WTC11 (cell line): ENCODE results near the gene KEAP1. TPM values are rescaled to one million over a fixed set of nuclear protein-coding genes. Genes with fewer than 3 reads are reported as not detected.
"Not testable (repeated sequence)": the region's sequence is repeated elsewhere in the genome, so short reads cannot be mapped to it uniquely, and the experiment has no call there.

Source experiments
- ATAC-seq: fragments of 200-7000 bp; cut with Tn5 transposase; 2 replicates; pipeline ENCODE4 v1.10.0; 2021; ENCODE audit warnings: mild to moderate bottlenecking, moderate library complexity
- CTCF ChIA-PET: fragments of 300-600 bp; sonication (Branson Sonifier 250); formaldehyde crosslinking; loops from one replicate; lab custom pipeline; 2021; ENCODE audit warnings: antibody characterized with exemption; lab: Charles Lee
- POLR2A ChIA-PET: fragments of 350-600 bp; sonication (Branson Sonifier 250); formaldehyde crosslinking; loops from one replicate; lab custom pipeline; 2021; ENCODE audit warnings: antibody characterized with exemption; lab: Charles Lee
- DNase-seq: peaks from one replicate; pipeline ENCODE4 v3.0.0; 2021; ENCODE audit warnings: low spot score
- H3K27ac Mint-ChIP-seq: 2 replicates; pipeline ENCODE4 v1.8.0; 2021; ENCODE audit warnings: mixed read lengths
- H3K27me3 Mint-ChIP-seq: 2 replicates; pipeline ENCODE4 v1.8.0; 2021; ENCODE audit warnings: low read depth, mild to moderate bottlenecking, moderate library complexity, mixed read lengths
- H3K36me3 Mint-ChIP-seq: 2 replicates; pipeline ENCODE4 v1.8.0; 2021; ENCODE audit warnings: mixed read lengths
- H3K4me1 Mint-ChIP-seq: 2 replicates; pipeline ENCODE4 v1.8.0; 2022; ENCODE audit warnings: mixed read lengths
- H3K4me3 Mint-ChIP-seq: 2 replicates; pipeline ENCODE4 v1.8.0; 2021; ENCODE audit warnings: mild to moderate bottlenecking, moderate library complexity, mixed read lengths
- H3K9me3 Mint-ChIP-seq: 2 replicates; pipeline ENCODE4 v1.8.0; 2021; ENCODE audit warnings: mixed read lengths
- AR ChIP-seq: fragments of 250-450 bp; sonication (Bioruptor Pico); IDR thresholded peaks from 2 replicates; pipeline ENCODE4 v1.9.0; 2021; ENCODE audit warnings: mild to moderate bottlenecking
- ATF2 ChIP-seq: sonication (generic); formaldehyde crosslinking; IDR thresholded peaks from 2 replicates; pipeline ENCODE4 v1.8.1; 2022; ENCODE audit warnings: low read depth, missing genetic modification reagents, borderline replicate concordance
- CBFB ChIP-seq: sonication (generic); formaldehyde crosslinking; IDR thresholded peaks from 2 replicates; pipeline ENCODE4 v1.8.1; 2022; ENCODE audit warnings: mild to moderate bottlenecking, low read depth, missing genetic modification reagents
- CTCF ChIP-seq: fragments of 200-600 bp; IDR thresholded peaks from 2 replicates; pipeline ENCODE4 v1.8.0; 2022; ENCODE audit warnings: antibody characterized with exemption
- E2F5 ChIP-seq: sonication (generic); formaldehyde crosslinking; IDR thresholded peaks from 2 replicates; pipeline ENCODE4 v1.8.1; 2022; ENCODE audit warnings: mild to moderate bottlenecking, moderate library complexity, missing genetic modification reagents
- FOXJ3 ChIP-seq: sonication (generic); formaldehyde crosslinking; IDR thresholded peaks from 2 replicates; pipeline ENCODE4 v1.9.0; 2021; ENCODE audit warnings: missing genetic modification reagents, mild to moderate bottlenecking, borderline replicate concordance
- MYBL2 ChIP-seq: sonication (generic); formaldehyde crosslinking; IDR thresholded peaks from 2 replicates; pipeline ENCODE4 v1.8.1; 2023; ENCODE audit warnings: mild to moderate bottlenecking, moderate library complexity, missing genetic modification reagents
- NFE2L1 ChIP-seq: sonication (generic); formaldehyde crosslinking; IDR thresholded peaks from 2 replicates; pipeline ENCODE4 v1.8.1; 2023; ENCODE audit warnings: missing genetic modification reagents
- NR1H2 ChIP-seq: sonication (generic); formaldehyde crosslinking; IDR thresholded peaks from 2 replicates; pipeline ENCODE4 v1.9.0; 2021; ENCODE audit warnings: mild to moderate bottlenecking, moderate library complexity, missing genetic modification reagents
- OVOL2 ChIP-seq: fragments of 250-450 bp; sonication (Bioruptor Pico); IDR thresholded peaks from 2 replicates; pipeline ENCODE4 v1.9.0; 2021; ENCODE audit warnings: mild to moderate bottlenecking, borderline replicate concordance
- PREB ChIP-seq: sonication (generic); formaldehyde crosslinking; IDR thresholded peaks from 2 replicates; pipeline ENCODE4 v1.8.1; 2022; ENCODE audit warnings: mild to moderate bottlenecking, missing genetic modification reagents, moderate library complexity, borderline replicate concordance
- SP1 ChIP-seq: sonication (generic); formaldehyde crosslinking; conservative IDR thresholded peaks from 2 replicates; pipeline ENCODE4 v1.8.1; 2022; ENCODE audit warnings: missing genetic modification reagents
- USF1 ChIP-seq: sonication (generic); formaldehyde crosslinking; IDR thresholded peaks from 2 replicates; pipeline ENCODE4 v1.8.0; 2022; ENCODE audit warnings: mild to moderate bottlenecking, missing genetic modification reagents
- ZNF138 ChIP-seq: sonication (generic); formaldehyde crosslinking; conservative IDR thresholded peaks from 2 replicates; pipeline ENCODE4 v1.8.1; 2022; ENCODE audit warnings: mild to moderate bottlenecking, moderate library complexity, missing genetic modification reagents
- ZNF263 ChIP-seq: sonication (generic); formaldehyde crosslinking; IDR thresholded peaks from 2 replicates; pipeline ENCODE4 v1.8.1; 2022; ENCODE audit warnings: low read depth, mild to moderate bottlenecking, moderate library complexity, missing genetic modification reagents
- ZNF425 ChIP-seq: fragments of 250-450 bp; sonication (Bioruptor Pico); conservative IDR thresholded peaks from 2 replicates; pipeline ENCODE4 v1.9.0; 2021; ENCODE audit warnings: mild to moderate bottlenecking
- ZNF671 ChIP-seq: fragments of 250-450 bp; sonication (Bioruptor Pico); IDR thresholded peaks from 2 replicates; pipeline ENCODE4 v1.8.0; 2021; ENCODE audit warnings: mild to moderate bottlenecking
- total RNA-seq: library from RNA; stranded (reverse); gene quantifications from 3 replicates; pipeline ENCODE4 v1.2.3, GENCODE V29; 2021

The KEAP1 gene
- total RNA-seq, 1 experiment from 2014 or later = 68.7 TPM

- H3K36me3 Mint-ChIP-seq, H3K4me1 Mint-ChIP-seq, H3K27ac Mint-ChIP-seq, DNase-seq, H3K9me3 Mint-ChIP-seq, POLR2A ChIA-PET, H3K4me3 Mint-ChIP-seq, ATAC-seq, H3K27me3 Mint-ChIP-seq: not testable (repeated sequence)
- CTCF ChIA-PET = interaction anchor here (0.7 to 1.1 kb wide), 2 partner anchors 15 to 37 kb away, joined by 3 read pairs; no protein-coding TSS in a partner anchor
These were observed 23.7 kb upstream of the KEAP1 start for GRCh38 chr19:10526887-10527286.

- DNase-seq = no peak
- Mint-ChIP-seq H3K27me3 (no peaks in the 10 kb centered on the region; the same call in 1 of the 2 replicates), H3K4me1 (no peaks in the 10 kb centered on the region), H3K27ac (no peak overlapping the region)
- TF ChIP-seq CBFB (CRISPR knock-in tag) (no peak), ZNF425 (CRISPR knock-in tag) (no peak), PREB (CRISPR knock-in tag) (no peak), CTCF (no peak), USF1 (CRISPR knock-in tag) (no peak), FOXJ3 (CRISPR knock-in tag) (no peak), ZNF138 (CRISPR knock-in tag) (no peak), NFE2L1 (CRISPR knock-in tag) (no peak), ZNF263 (CRISPR knock-in tag) (no peak), E2F5 (CRISPR knock-in tag) (no peak), MYBL2 (CRISPR knock-in tag) (no peak)
- TF ChIP-seq, all 79 proteins: peak for 0
- no peaks in the 10 kb centered on the region for H3K36me3 Mint-ChIP-seq
- no peak overlapping the region for H3K4me3 Mint-ChIP-seq
- ATAC-seq = no peak
- POLR2A ChIA-PET = no interaction called here
- no peaks in the 10 kb centered on the region for H3K9me3 Mint-ChIP-seq
- CTCF ChIA-PET = no interaction called here
These were observed 22.5 kb upstream of the KEAP1 start for GRCh38 chr19:10525636-10526035.

- POLR2A ChIA-PET = interaction anchor here (0.6 kb wide), 1 partner anchor 895 kb away, joined by 3 read pairs; no protein-coding TSS in a partner anchor
- peaks cover 17% of the 10 kb centered on the region for H3K4me1 Mint-ChIP-seq
- H3K27me3 Mint-ChIP-seq = peaks cover 21% of the 10 kb centered on the region
- no peak for TF ChIP-seq AR
- TF ChIP-seq OVOL2 (CRISPR knock-in tag) = no peak
- TF ChIP-seq ZNF671 (CRISPR knock-in tag) = no peak
- TF ChIP-seq SP1 (CRISPR knock-in tag) = no peak
- no peak for TF ChIP-seq ATF2 (CRISPR knock-in tag)
- no peak for TF ChIP-seq NR1H2 (CRISPR knock-in tag)
- TF ChIP-seq CTCF = no peak
These were observed 20.0 kb upstream of the KEAP1 start for GRCh38 chr19:10523135-10523636.

More at GRCh38 chr19:10523135-10523636, 20.0 kb upstream of the KEAP1 start:
- Mint-ChIP-seq H3K9me3 (no peaks in the 10 kb centered on the region), H3K27ac (no peak overlapping the region), H3K4me3 (no peak overlapping the region), H3K36me3 (no peaks in the 10 kb centered on the region)
- ATAC-seq (no peak), DNase-seq (no peak)
- CTCF ChIA-PET = interaction anchor here (0.5 to 2.0 kb wide), 5 partner anchors 13 to 175 kb away, joined by 4 to 8 read pairs (median 5); no protein-coding TSS in a partner anchor
